ENCODE data around the gene TM2D1. TPM values are rescaled to one million over a fixed set of nuclear protein-coding genes. Genes with fewer than 3 reads are reported as not detected.

Gene TM2D1
- total and polyA plus RNA-seq, 9 of the 15 experiments (the other 6 are each of a cell fraction or from before 2014, with no cell fraction given) = 24.5 to 65.2 (median 47.7) TPM

DNA sequence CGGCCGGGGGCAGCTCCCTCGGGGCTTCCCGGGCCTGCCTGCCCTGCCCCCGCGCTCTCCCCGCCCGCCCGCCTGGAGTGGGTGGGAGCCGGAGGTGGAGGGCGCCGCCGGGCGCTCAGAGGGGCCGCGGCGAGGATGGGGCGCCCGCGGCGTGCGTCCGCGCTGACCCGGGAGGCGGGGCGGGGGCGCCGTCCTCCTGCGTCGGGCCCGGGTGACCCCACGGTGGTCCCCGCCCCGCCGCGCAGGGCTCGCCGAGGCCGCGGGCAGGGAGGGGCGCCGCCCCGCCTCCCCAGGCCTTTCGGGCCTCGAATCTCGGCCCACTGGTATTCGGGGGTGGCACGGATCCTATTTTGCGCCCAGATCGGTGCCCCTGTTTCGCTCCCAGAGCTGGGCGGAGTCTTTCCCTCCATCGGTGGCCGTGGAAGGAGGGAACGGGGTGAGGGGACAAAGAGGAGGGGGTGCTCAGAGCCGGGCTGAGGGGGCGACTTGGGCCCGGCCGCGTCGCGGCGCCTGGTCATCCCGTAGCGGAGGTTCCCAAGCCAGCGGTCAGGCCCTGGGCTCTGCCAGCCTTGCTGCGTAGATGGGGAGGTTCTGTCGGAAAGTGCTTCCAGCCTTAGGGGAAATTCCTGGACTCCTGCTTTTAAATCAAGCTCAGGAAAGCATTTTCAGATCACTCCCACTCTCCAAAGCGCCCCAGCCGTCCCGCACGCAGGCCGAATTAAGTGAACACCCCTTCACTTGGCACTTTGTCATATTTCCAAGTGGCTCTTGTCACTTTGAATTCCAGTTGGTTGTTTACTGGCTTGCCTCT is 17.9 kb upstream of the TM2D1 start (continued):
- TF ChIP-seq, protein P1, sequence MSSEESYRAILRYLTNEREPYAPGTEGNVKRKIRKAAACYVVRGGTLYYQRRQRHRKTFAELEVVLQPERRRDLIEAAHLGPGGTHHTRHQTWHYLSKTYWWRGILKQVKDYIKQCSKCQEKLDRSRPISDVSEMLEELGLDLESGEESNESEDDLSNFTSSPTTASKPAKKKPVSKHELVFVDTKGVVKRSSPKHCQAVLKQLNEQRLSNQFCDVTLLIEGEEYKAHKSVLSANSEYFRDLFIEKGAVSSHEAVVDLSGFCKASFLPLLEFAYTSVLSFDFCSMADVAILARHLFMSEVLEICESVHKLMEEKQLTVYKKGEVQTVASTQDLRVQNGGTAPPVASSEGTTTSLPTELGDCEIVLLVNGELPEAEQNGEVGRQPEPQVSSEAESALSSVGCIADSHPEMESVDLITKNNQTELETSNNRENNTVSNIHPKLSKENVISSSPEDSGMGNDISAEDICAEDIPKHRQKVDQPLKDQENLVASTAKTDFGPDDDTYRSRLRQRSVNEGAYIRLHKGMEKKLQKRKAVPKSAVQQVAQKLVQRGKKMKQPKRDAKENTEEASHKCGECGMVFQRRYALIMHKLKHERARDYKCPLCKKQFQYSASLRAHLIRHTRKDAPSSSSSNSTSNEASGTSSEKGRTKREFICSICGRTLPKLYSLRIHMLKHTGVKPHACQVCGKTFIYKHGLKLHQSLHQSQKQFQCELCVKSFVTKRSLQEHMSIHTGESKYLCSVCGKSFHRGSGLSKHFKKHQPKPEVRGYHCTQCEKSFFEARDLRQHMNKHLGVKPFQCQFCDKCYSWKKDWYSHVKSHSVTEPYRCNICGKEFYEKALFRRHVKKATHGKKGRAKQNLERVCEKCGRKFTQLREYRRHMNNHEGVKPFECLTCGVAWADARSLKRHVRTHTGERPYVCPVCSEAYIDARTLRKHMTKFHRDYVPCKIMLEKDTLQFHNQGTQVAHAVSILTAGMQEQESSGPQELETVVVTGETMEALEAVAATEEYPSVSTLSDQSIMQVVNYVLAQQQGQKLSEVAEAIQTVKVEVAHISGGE (CRISPR knock-in tag; IDR thresholded peaks at IDR 0.05) = no peak

DNA sequence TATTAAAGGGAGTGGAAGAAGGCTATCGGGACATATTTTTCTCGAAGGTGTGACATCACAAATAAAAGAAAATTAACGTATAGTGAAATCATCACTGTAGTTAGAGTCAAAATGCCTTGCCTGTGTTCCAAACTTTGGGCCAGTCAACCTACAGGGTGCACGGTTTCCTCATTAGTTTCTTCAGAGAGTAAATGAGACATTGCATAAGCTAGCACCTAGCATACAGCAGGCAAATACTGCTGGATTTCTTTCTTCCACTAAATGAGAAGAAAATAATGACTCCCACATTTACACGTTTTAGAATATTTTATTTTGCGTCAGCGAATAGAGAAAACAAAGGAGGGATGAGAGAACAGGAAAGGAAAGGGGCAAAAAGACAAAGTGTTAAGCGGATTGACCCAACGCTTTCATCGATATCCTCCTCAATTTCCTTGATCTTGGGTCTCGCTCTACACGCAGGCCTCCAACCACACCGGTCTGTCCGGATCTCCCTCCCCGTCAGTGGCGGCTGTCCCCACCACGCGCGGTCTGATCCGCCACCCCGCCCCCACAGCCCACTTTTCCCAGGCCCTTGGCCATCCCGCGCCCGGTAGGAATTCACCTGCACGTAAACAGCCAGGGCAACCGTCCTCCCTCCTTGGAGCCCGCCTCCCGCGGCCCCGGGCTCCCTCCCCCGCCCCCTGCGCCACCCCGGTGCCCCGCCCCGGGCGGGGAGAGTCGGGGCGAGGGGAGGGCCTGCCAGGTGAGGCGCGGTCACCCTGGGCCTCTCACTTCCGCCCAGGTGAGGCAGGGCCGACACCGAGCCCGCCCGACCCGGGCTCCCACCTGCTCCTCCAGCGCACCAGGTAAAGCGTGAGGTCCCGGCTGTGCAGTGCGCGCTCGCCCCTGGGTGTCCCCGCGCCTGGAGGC is 17.0 kb upstream of the TM2D1 start, which contains the start of gene PATJ:
Gene PATJ (plus strand): TSS at position 770 of the 909 bp plus-strand sequence. CDS start 20,413 bp downstream, outside the sequence.
- BruUV-seq (replicated peaks) = no TSS peak
- Histone ChIP-seq H3K4me2 (ENCODE audit: insufficient read depth, low read length) (no peak within 1 kb of the TSS), H3K79me2 (ENCODE audit: control insufficient read depth, insufficient read depth, low read length) (no peaks in the 10 kb centered on the region), H3K4me3 (no peak within 1 kb of the TSS), H3K9me1 (ENCODE audit: control insufficient read depth, insufficient read depth, low read length) (no peaks in the 10 kb centered on the region), H3K27me3 (ENCODE audit: control insufficient read depth in 2 of 2, insufficient read depth in 2 of 2, low read length in 2 of 2) (no peaks in the 10 kb centered on the region), H3K27ac (ENCODE audit: extremely low read depth, low read depth, low read length) (no peak within 1 kb of the TSS), H3K36me3 (ENCODE audit: control insufficient read depth, insufficient read depth, low read length) (no peaks in the 10 kb centered on the region), H4K20me1 (replicated peaks; ENCODE audit: control insufficient read depth, insufficient read depth, low read length) (no peaks in the 10 kb centered on the region), H3K9me3 (replicated peaks; ENCODE audit: control insufficient read depth, insufficient read depth, low read depth, low read length) (no peaks in the 10 kb centered on the region), H3K4me1 (replicated peaks in 1 of 2; ENCODE audit: control insufficient read depth in 2 of 2, insufficient read depth in 2 of 2, low read length in 2 of 2) (no peaks in the 10 kb centered on the region; a peak in 1 of 5 replicates), H3K9ac (ENCODE audit: insufficient read depth in 1 of 2, low read depth in 2 of 2, low read length in 2 of 2) (no peak within 1 kb of the TSS), H2AFZ (ENCODE audit: low read depth, low read length) (no peak within 1 kb of the TSS)
- in situ Hi-C loops (cut with MboI) = no loop called here
- DNase-seq (ENCODE audit: extremely low read depth in 1 of 4, low spot score in 3 of 4) (no peak), FAIRE-seq (no peak), ATAC-seq (no peak)
- WGBS (ENCODE audit: insufficient coverage, low coverage, missing lambda C conversion rate) = 69% methylated on average over 12 of the region's 54 CpGs
- intact Hi-C loops (cut with micrococcal nuclease) = no loop called here
- POLR2A ChIA-PET = no interaction called here
- CTCF ChIA-PET (ENCODE audit: low intra/inter-chr PET ratio) = no interaction called here
- no peak for TF ChIP-seq ZNF696 (CRISPR knock-in tag; conservative IDR thresholded peaks at IDR 0.05)
- TF ChIP-seq ZNF584 (CRISPR knock-in tag; IDR thresholded peaks at IDR 0.05; ENCODE audit: low read depth) = no peak
- no peak for TF ChIP-seq HOXB6 (CRISPR knock-in tag; IDR thresholded peaks at IDR 0.05; ENCODE audit: borderline replicate concordance)
- TF ChIP-seq HDGF (IDR thresholded peaks at IDR 0.05) = no peak
- no peak for TF ChIP-seq FOXK1 (CRISPR knock-in tag; IDR thresholded peaks at IDR 0.05; ENCODE audit: borderline replicate concordance)
- TF ChIP-seq, protein P2, sequence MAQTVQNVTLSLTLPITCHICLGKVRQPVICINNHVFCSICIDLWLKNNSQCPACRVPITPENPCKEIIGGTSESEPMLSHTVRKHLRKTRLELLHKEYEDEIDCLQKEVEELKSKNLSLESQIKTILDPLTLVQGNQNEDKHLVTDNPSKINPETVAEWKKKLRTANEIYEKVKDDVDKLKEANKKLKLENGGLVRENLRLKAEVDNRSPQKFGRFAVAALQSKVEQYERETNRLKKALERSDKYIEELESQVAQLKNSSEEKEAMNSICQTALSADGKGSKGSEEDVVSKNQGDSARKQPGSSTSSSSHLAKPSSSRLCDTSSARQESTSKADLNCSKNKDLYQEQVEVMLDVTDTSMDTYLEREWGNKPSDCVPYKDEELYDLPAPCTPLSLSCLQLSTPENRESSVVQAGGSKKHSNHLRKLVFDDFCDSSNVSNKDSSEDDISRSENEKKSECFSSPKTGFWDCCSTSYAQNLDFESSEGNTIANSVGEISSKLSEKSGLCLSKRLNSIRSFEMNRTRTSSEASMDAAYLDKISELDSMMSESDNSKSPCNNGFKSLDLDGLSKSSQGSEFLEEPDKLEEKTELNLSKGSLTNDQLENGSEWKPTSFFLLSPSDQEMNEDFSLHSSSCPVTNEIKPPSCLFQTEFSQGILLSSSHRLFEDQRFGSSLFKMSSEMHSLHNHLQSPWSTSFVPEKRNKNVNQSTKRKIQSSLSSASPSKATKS (CRISPR knock-in tag; IDR thresholded peaks at IDR 0.05) = no peak
- no peak for TF ChIP-seq ZEB2 (IDR thresholded peaks at IDR 0.05)
- no peak for TF ChIP-seq ZNF12 (CRISPR knock-in tag; IDR thresholded peaks at IDR 0.05)
- TF ChIP-seq XRCC5 (IDR thresholded peaks at IDR 0.05; ENCODE audit: low read depth, low read length) = no peak

Measured in K562 (cell line).